GM12878 (cell line): ENCODE data around the gene CIDEC. TPM values are rescaled to one million over a fixed set of nuclear protein-coding genes. Genes with fewer than 3 reads are reported as not detected.
"Not testable (repeated sequence)": the region's sequence is repeated elsewhere in the genome, so short reads cannot be mapped to it uniquely, and the experiment has no call there.

Experiments
- ATAC-seq: fragments of 200-7000 bp; cut with Tn5 transposase; 3 replicates; pipeline ENCODE4 v1.9.1; 2020; ENCODE audit warnings: mild to moderate bottlenecking, moderate library complexity
- BruUV-seq: library from RNA; stranded (reverse); fragments of 400-500 nt; replicated peaks from 2 replicates; lab custom pipeline; 2021; lab: Mats Ljungman, UMichigan
- CTCF ChIA-PET: fragments of 300-600 bp; sonication (Branson Sonifier 250); formaldehyde crosslinking; extraction: SDS; loops from one replicate; lab custom pipeline; 2021; ENCODE audit warnings: inconsistent platforms; lab: Yijun Ruan, JAX
- POLR2A ChIA-PET: fragments of 350-600 bp; formaldehyde crosslinking; extraction: SDS; loops from one replicate; lab custom pipeline; 2021; ENCODE audit warnings: inconsistent platforms; lab: Charles Lee
- RAD21 ChIA-PET: fragments of 300-600 bp; sonication (Branson Sonifier 250); formaldehyde crosslinking; loops from one replicate; lab custom pipeline; 2023; ENCODE audit warnings: antibody characterized with exemption; ENCODE audit not compliant: unreplicated experiment; lab: Charles Lee
- SMC1A ChIA-PET: fragments of 300-600 bp; sonication (Branson Sonifier 250); formaldehyde crosslinking; loops from one replicate; lab custom pipeline; 2023; ENCODE audit not compliant: unreplicated experiment, uncharacterized antibody; lab: Charles Lee
- DNase-seq: peaks from one replicate; pipeline ENCODE4 v3.0.0-alpha.2; 2011; ENCODE audit warnings: low read depth, low spot score
- FAIRE-seq: peaks from 3 replicates; lab custom pipeline; 2011; peaks lifted over from hg19 to GRCh38; lab: Jason Lieb, UNC
- H2AFZ ChIP-seq: 2 replicates; pipeline ENCODE4 v1.6.0; 2011; ENCODE audit warnings: low read depth, low read length, control low read depth; ENCODE audit not compliant: control insufficient read depth
- H3K27ac ChIP-seq: 2 replicates; pipeline ENCODE4 v1.5.1; 2011; ENCODE audit warnings: control low read depth; ENCODE audit not compliant: control insufficient read depth, insufficient read depth
- H3K27me3 ChIP-seq, 2 experiments: replicated peaks in 1 of 2; 2 replicates each; pipeline versions ENCODE4 v1.6.0 to v1.6.1; 2011; ENCODE audit warnings: low read length in 1 of 2; ENCODE audit not compliant: control insufficient read depth in 2 of 2, insufficient read depth in 2 of 2
- H3K36me3 ChIP-seq, 2 experiments: 2 replicates each; pipeline ENCODE4 v1.5.1; 2011; ENCODE audit warnings: low read length in 1 of 2; ENCODE audit not compliant: control insufficient read depth in 2 of 2, insufficient read depth in 2 of 2
- H3K4me1 ChIP-seq: 2 replicates; pipeline ENCODE4 v1.6.1; 2011; ENCODE audit warnings: mild to moderate bottlenecking, low read length, moderate library complexity, mixed read lengths; ENCODE audit not compliant: control insufficient read depth, insufficient read depth
- H3K4me2 ChIP-seq: 2 replicates; pipeline ENCODE4 v1.6.0; 2011; ENCODE audit warnings: control low read depth; ENCODE audit not compliant: control insufficient read depth, insufficient read depth
- H3K4me3 ChIP-seq: fragments of 200-600 bp; sonication (generic); 2 replicates; pipeline ENCODE4 v1.5.1; 2016
- H3K79me2 ChIP-seq: 2 replicates; pipeline ENCODE4 v1.6.0; 2011; ENCODE audit warnings: low read length; ENCODE audit not compliant: control insufficient read depth, insufficient read depth
- H3K9ac ChIP-seq: 2 replicates; pipeline ENCODE4 v1.8.0; 2011; ENCODE audit warnings: low read length, control low read depth, mixed read lengths; ENCODE audit not compliant: control insufficient read depth, insufficient read depth
- H3K9me3 ChIP-seq: replicated peaks from 3 replicates; pipeline ENCODE4 v1.5.1; 2011; ENCODE audit warnings: mild to moderate bottlenecking, low read length; ENCODE audit not compliant: control insufficient read depth, insufficient read depth
- H4K20me1 ChIP-seq: 2 replicates; pipeline ENCODE4 v1.6.0; 2011; ENCODE audit not compliant: control insufficient read depth, insufficient read depth
- RAD21 ChIP-seq: IDR thresholded peaks from 2 replicates; pipeline ENCODE4 v1.6.1; 2011; ENCODE audit warnings: mild to moderate bottlenecking, low read depth, low read length, moderate library complexity; ENCODE audit not compliant: insufficient read depth
- WGBS: methylation state at CpG from one replicate; pipeline ENCODE4 v1.1.6; 2016; ENCODE audit warnings: low lambda C conversion rate; ENCODE audit not compliant: insufficient replicate concordance, insufficient coverage; ENCODE audit errors: missing lambda C conversion rate; 5-methylcytosine and 5-hydroxymethylcytosine counted together
- in situ Hi-C: fragments of 300-500 bp; cut with MboI; formaldehyde crosslinking; loops from 9 replicates; pipeline ENCODE4 v1.14.3; 2018; ENCODE audit warnings: mixed read lengths
- intact Hi-C: fragments of 100-400 bp; cut with micrococcal nuclease; formaldehyde crosslinking; loops from one replicate; pipeline ENCODE4 v1.14.2; 2022; ENCODE audit not compliant: unreplicated experiment
- polyA plus RNA-seq, 11 experiments: library from polyadenylated mRNA; depleted of rRNA in 4 of 11; unstranded in 6 of 11; stranded (reverse) in 5 of 11; fragments of >200 nt; fragmentation: Nextera tagmentation in 4 of 11; fragmentation: Illumina TruSeq in 1 of 11; extraction: Ambion mirVana in 4 of 11; extraction: Trizol in 1 of 11; gene quantifications; 1 replicate in 1 of 11; 2 replicates in 10 of 11; pipeline versions ENCODE4 v1.2.1 to v1.2.3, GENCODE V29; 2011 to 2016; ENCODE audit warnings: inconsistent platforms in 2 of 11, missing spikeins in 2 of 11, low read depth in 1 of 11
- total RNA-seq, 4 experiments: library from RNA; depleted of rRNA in 3 of 4; stranded (reverse); fragments of >200 nt in 3 of 4; fragmentation: Illumina TruSeq in 1 of 4; extraction: Trizol in 1 of 4; gene quantifications; 2 replicates each; pipeline versions ENCODE4 v1.2.1 to v1.2.3, GENCODE V29; 2013 to 2021
- TF ChIP-seq, protein P1 (sequence below), 3 experiments: IDR thresholded peaks in 2 of 3; conservative IDR thresholded peaks in 1 of 3; 2 replicates each; pipeline ENCODE4 v1.5.1; 2011; ENCODE audit warnings: low read depth in 3 of 3, low read length in 3 of 3, mild to moderate bottlenecking in 3 of 3, control low read depth in 2 of 3, moderate library complexity in 2 of 3, inconsistent platforms in 1 of 3, mixed read lengths in 1 of 3; ENCODE audit not compliant: control insufficient read depth in 2 of 3, insufficient read depth in 1 of 3; ENCODE audit errors: extremely low read depth in 1 of 3

Gene CIDEC
- total and polyA plus RNA-seq, 10 of the 15 experiments (the other 5 are each of a cell fraction or from before 2014, with no cell fraction given) = 0.10 to 0.49 TPM; not detected in 8

GRCh38 chr3:9851383-9851782 lies 28.7 kb downstream of the CIDEC start:
- H3K36me3 ChIP-seq, ATAC-seq, H3K9me3 ChIP-seq, FAIRE-seq, H2AFZ ChIP-seq, H3K4me2 ChIP-seq, H4K20me1 ChIP-seq, POLR2A ChIA-PET, in situ Hi-C loops, H3K9ac ChIP-seq, H3K4me3 ChIP-seq, intact Hi-C loops, H3K27ac ChIP-seq, BruUV-seq, H3K79me2 ChIP-seq, H3K4me1 ChIP-seq, RAD21 ChIA-PET, DNase-seq, H3K27me3 ChIP-seq, SMC1A ChIA-PET: not testable (repeated sequence)
- 65% methylated on average over 6 of the region's 6 CpGs for WGBS
- CTCF ChIA-PET = interaction anchor here (0.7 to 1.6 kb wide), 2 partner anchors 42 to 63 kb away, joined by 3 read pairs; no protein-coding TSS in a partner anchor

- ChIA-PET CTCF (interaction anchor here (1.0 to 1.5 kb wide), 7 partner anchors 30 to 375 kb away, joined by 3 to 10 read pairs (median 4); partner anchors contain the start of gene JAGN1), RAD21 (interaction anchor here (1.3 kb wide), 1 partner anchor 82 kb away, joined by 3 read pairs; no protein-coding TSS in a partner anchor), SMC1A (interaction anchor here (1.1 to 1.9 kb wide), 3 partner anchors 31 to 84 kb away, joined by 3 to 9 read pairs (median 4); partner anchors contain the start of gene CIDEC)
- FAIRE-seq = peak; percentile 49
- H3K79me2 ChIP-seq, ATAC-seq, H3K9me3 ChIP-seq, in situ Hi-C loops, H3K4me3 ChIP-seq, H3K4me1 ChIP-seq, intact Hi-C loops, H3K36me3 ChIP-seq, H3K27ac ChIP-seq, H3K4me2 ChIP-seq, H4K20me1 ChIP-seq, H3K9ac ChIP-seq, BruUV-seq, H3K27me3 ChIP-seq, H2AFZ ChIP-seq, DNase-seq, POLR2A ChIA-PET: not testable (repeated sequence)
- 41% methylated on average over 4 of the region's 4 CpGs for WGBS
- TF ChIP-seq RAD21 = peak; percentile 51
- TF ChIP-seq, protein P1, sequence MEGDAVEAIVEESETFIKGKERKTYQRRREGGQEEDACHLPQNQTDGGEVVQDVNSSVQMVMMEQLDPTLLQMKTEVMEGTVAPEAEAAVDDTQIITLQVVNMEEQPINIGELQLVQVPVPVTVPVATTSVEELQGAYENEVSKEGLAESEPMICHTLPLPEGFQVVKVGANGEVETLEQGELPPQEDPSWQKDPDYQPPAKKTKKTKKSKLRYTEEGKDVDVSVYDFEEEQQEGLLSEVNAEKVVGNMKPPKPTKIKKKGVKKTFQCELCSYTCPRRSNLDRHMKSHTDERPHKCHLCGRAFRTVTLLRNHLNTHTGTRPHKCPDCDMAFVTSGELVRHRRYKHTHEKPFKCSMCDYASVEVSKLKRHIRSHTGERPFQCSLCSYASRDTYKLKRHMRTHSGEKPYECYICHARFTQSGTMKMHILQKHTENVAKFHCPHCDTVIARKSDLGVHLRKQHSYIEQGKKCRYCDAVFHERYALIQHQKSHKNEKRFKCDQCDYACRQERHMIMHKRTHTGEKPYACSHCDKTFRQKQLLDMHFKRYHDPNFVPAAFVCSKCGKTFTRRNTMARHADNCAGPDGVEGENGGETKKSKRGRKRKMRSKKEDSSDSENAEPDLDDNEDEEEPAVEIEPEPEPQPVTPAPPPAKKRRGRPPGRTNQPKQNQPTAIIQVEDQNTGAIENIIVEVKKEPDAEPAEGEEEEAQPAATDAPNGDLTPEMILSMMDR (IDR thresholded peaks at IDR 0.05 in 2 of 3, conservative IDR thresholded peaks at IDR 0.05 in 1 of 3; ENCODE audit: control insufficient read depth in 2 of 3, extremely low read depth in 1 of 3, insufficient read depth in 1 of 3, low read depth in 3 of 3, low read length in 3 of 3) = peak; percentile 34 to 41 (median 35); a peak in 4 of 6 replicates
These were observed 31.2 kb downstream of the CIDEC start for GRCh38 chr3:9848860-9849259.

GRCh38 chr3:9847870-9848269 lies 32.2 kb downstream of the CIDEC start:
- H3K4me3 ChIP-seq, H3K9ac ChIP-seq, H3K9me3 ChIP-seq, H2AFZ ChIP-seq, FAIRE-seq, SMC1A ChIA-PET, H3K4me2 ChIP-seq, BruUV-seq, H3K36me3 ChIP-seq, RAD21 ChIA-PET, intact Hi-C loops, POLR2A ChIA-PET, H3K27me3 ChIP-seq, ATAC-seq, H3K79me2 ChIP-seq, DNase-seq, in situ Hi-C loops, H3K27ac ChIP-seq, H4K20me1 ChIP-seq, H3K4me1 ChIP-seq: not testable (repeated sequence)
- CTCF ChIA-PET = interaction anchor here (0.6 to 1.3 kb wide), 4 partner anchors 43 to 376 kb away, joined by 3 to 10 read pairs (median 4); partner anchors contain the start of gene JAGN1
- WGBS = 47% methylated on average over 7 of the region's 9 CpGs
